GM12864 (cell line): ENCODE results near the gene TMTC2.

Source experiments
- DNase-seq: peaks from one replicate; pipeline ENCODE4 v3.0.0-alpha.2; 2011; ENCODE audit warnings: low read depth
- H3K4me3 ChIP-seq: 2 replicates; pipeline ENCODE4 v1.5.1; 2011; ENCODE audit warnings: mild to moderate bottlenecking, low read depth, low read length, control low read depth
- CTCF ChIP-seq: IDR thresholded peaks from 2 replicates; pipeline ENCODE4 v1.5.1; 2011; ENCODE audit warnings: low read depth, mild to moderate bottlenecking, moderate library complexity, low read length, control low read depth, inconsistent platforms; ENCODE audit errors: missing control alignments

Gene TMTC2

GRCh38 chr12:83016991-83017390 lies 330.3 kb downstream of the TMTC2 start:
- DNase-seq, result no peak
- H3K4me3 ChIP-seq, result no peak overlapping the region
- no peak for TF ChIP-seq CTCF

GRCh38 chr12:83018088-83018487 lies 331.4 kb downstream of the TMTC2 start:
- TF ChIP-seq CTCF, result no peak
- DNase-seq, result no peak
- no peak overlapping the region for H3K4me3 ChIP-seq

- H3K4me3 ChIP-seq, result no peak overlapping the region
- DNase-seq, result no peak
- no peak for TF ChIP-seq CTCF
Observed at GRCh38 chr12:83027021-83027723, 340.5 kb downstream of the TMTC2 start.

- TF ChIP-seq CTCF, result no peak
- no peak for DNase-seq
- no peak overlapping the region for H3K4me3 ChIP-seq
Observed at GRCh38 chr12:83031196-83031595, 344.5 kb downstream of the TMTC2 start.

- no peak for DNase-seq
- TF ChIP-seq CTCF, result no peak
Observed at GRCh38 chr12:83036847-83037246, 350.1 kb downstream of the TMTC2 start.

GRCh38 chr12:83039413-83039812 lies 352.7 kb downstream of the TMTC2 start:
- no peak for TF ChIP-seq CTCF
- H3K4me3 ChIP-seq, result no peak overlapping the region
- no peak for DNase-seq

More at GRCh38 chr12:83036847-83037246, 350.1 kb downstream of the TMTC2 start:
- H3K4me3 ChIP-seq, result no peak overlapping the region

- TF ChIP-seq CTCF, result no peak
- DNase-seq, result no peak
Observed at GRCh38 chr12:83040339-83040738, 353.6 kb downstream of the TMTC2 start.

More at GRCh38 chr12:83040339-83040738, 353.6 kb downstream of the TMTC2 start:
- H3K4me3 ChIP-seq, result no peak overlapping the region
